Muscle of leg (tissue), 11 donors: ENCODE measurements around the gene USP6NL. TPM values are rescaled to one million over a fixed set of nuclear protein-coding genes. Genes with fewer than 3 reads are reported as not detected.
A peak's percentile ranks its signal among the peaks of the same experiment; 100 is the strongest.
"Not testable (repeated sequence)": the region's sequence is repeated elsewhere in the genome, so short reads cannot be mapped to it uniquely, and the experiment has no call there.

Experiments
- DNase-seq: peaks from one replicate; pipeline ENCODE4 v3.0.0; 2013
- H3K27ac ChIP-seq: one replicate; pipeline ENCODE4 v1.5.1; 2013; ENCODE audit warnings: mild to moderate bottlenecking, low read length, control low read depth
- H3K27me3 ChIP-seq: one replicate; pipeline ENCODE4 v1.6.1; 2013; ENCODE audit warnings: low read length; ENCODE audit not compliant: control insufficient read depth, insufficient read depth
- H3K36me3 ChIP-seq: one replicate; pipeline ENCODE4 v1.6.1; 2013; ENCODE audit warnings: low read length; ENCODE audit not compliant: control insufficient read depth, insufficient read depth
- H3K4me1 ChIP-seq: one replicate; pipeline ENCODE4 v1.6.1; 2013; ENCODE audit warnings: low read length; ENCODE audit not compliant: control insufficient read depth, insufficient read depth
- H3K4me3 ChIP-seq: one replicate; pipeline ENCODE4 v1.5.1; 2013; ENCODE audit warnings: low read length, control low read depth
- H3K9me3 ChIP-seq: replicated peaks from 2 replicates; pipeline ENCODE4 v1.6.1; 2013; ENCODE audit warnings: low read depth, low read length; ENCODE audit not compliant: control insufficient read depth
- WGBS: methylation state at CpG from one replicate; pipeline ENCODE4 v1.1.5; 2013; ENCODE audit warnings: missing lambda C conversion rate; ENCODE audit not compliant: insufficient coverage; 5-methylcytosine and 5-hydroxymethylcytosine counted together
- polyA plus RNA-seq, 8 donors: library from polyadenylated mRNA; unstranded; fragments of 120-200 nt; gene quantifications; one replicate each; pipeline versions ENCODE4 v1.2.1 to v1.2.3, GENCODE V29; 2013; ENCODE audit warnings: inconsistent platforms in 1 of 8, low replicate concordance in 1 of 8; ENCODE audit not compliant: insufficient read length in 8 of 8, insufficient read depth in 1 of 8
- total RNA-seq: library from RNA; stranded (reverse); fragments of 120-200 nt; gene quantifications from one replicate; pipeline ENCODE4 v1.2.4, GENCODE V29; 2013

Gene USP6NL
- total and polyA plus RNA-seq, 9 donors: 7.3 to 12.0 (median 8.7) TPM

- DNase-seq: no peak
- no peaks in the 10 kb centered on the region for H3K36me3 ChIP-seq
- no peaks in the 10 kb centered on the region for H3K27me3 ChIP-seq
- H3K27ac ChIP-seq: no peak overlapping the region
- no peak overlapping the region for H3K4me3 ChIP-seq
- H3K4me1 ChIP-seq: no peaks in the 10 kb centered on the region
- 82% methylated on average over 9 of the region's 14 CpGs for WGBS
- H3K9me3 ChIP-seq: no peaks in the 10 kb centered on the region
Measured at GRCh38 chr10:11639849-11640764, 28.7 kb upstream of the USP6NL start.

- no peak overlapping the region for H3K27ac ChIP-seq
- H3K27me3 ChIP-seq: no peaks in the 10 kb centered on the region
- H3K9me3 ChIP-seq: no peaks in the 10 kb centered on the region
- H3K4me1 ChIP-seq: no peaks in the 10 kb centered on the region
- H3K4me3 ChIP-seq: no peak overlapping the region
- WGBS: 33% methylated on average over 1 of the region's 3 CpGs
- no peak for DNase-seq
- H3K36me3 ChIP-seq: no peaks in the 10 kb centered on the region
Measured at GRCh38 chr10:11639362-11639761, 27.9 kb upstream of the USP6NL start.

GRCh38 chr10:11638055-11638698 is 26.7 kb upstream of the USP6NL start:
- Histone ChIP-seq H3K4me3 (no peak overlapping the region), H3K27ac (no peak overlapping the region), H3K9me3 (no peaks in the 10 kb centered on the region), H3K36me3 (no peaks in the 10 kb centered on the region), H3K4me1 (no peaks in the 10 kb centered on the region), H3K27me3 (no peaks in the 10 kb centered on the region)
- 88% methylated on average over 4 of the region's 6 CpGs for WGBS
- no peak for DNase-seq

- WGBS: 88% methylated on average over 4 of the region's 4 CpGs
- Histone ChIP-seq H3K4me3 (no peak overlapping the region), H3K27ac (no peak overlapping the region), H3K36me3 (no peaks in the 10 kb centered on the region), H3K4me1 (no peaks in the 10 kb centered on the region), H3K27me3 (no peaks in the 10 kb centered on the region), H3K9me3 (no peaks in the 10 kb centered on the region)
- no peak for DNase-seq
Measured at GRCh38 chr10:11636697-11637303, 25.4 kb upstream of the USP6NL start.

- no peaks in the 10 kb centered on the region for H3K9me3 ChIP-seq
- no peak overlapping the region for H3K4me3 ChIP-seq
- no CpG with 5 or more reads among the region's 8 CpGs for WGBS
- H3K4me1 ChIP-seq: no peaks in the 10 kb centered on the region
- H3K27ac ChIP-seq: no peak overlapping the region
- H3K36me3 ChIP-seq: no peaks in the 10 kb centered on the region
- no peaks in the 10 kb centered on the region for H3K27me3 ChIP-seq
- peak; percentile 28 for DNase-seq
Measured at GRCh38 chr10:11631890-11632587, 20.6 kb upstream of the USP6NL start.

DNA sequence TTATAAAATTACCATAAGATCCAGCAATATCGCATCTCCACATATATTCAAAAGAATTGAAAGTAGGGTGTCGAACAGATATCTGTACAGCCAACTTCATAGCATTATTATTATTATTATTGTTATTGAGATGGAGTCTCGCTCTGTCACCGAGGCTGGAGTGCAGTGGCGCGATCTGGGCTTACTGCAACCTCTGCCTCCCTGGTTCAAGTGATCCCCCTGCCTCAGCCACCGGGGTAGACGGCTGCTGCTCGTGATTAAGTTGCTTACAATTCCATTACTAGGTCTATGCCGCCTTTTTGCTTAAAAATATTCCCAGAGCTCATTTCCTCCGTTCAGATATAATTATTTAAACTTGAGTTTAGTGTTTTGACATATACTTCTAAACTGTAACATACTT is 19.8 kb upstream of the USP6NL start:
- H3K4me1 ChIP-seq: no peaks in the 10 kb centered on the region
- H3K36me3 ChIP-seq: no peaks in the 10 kb centered on the region
- no peak overlapping the region for H3K27ac ChIP-seq
- 83% methylated on average over 6 of the region's 11 CpGs for WGBS
- H3K4me3 ChIP-seq: no peak overlapping the region
- DNase-seq: no peak
- H3K9me3 ChIP-seq: no peaks in the 10 kb centered on the region
- no peaks in the 10 kb centered on the region for H3K27me3 ChIP-seq

DNA sequence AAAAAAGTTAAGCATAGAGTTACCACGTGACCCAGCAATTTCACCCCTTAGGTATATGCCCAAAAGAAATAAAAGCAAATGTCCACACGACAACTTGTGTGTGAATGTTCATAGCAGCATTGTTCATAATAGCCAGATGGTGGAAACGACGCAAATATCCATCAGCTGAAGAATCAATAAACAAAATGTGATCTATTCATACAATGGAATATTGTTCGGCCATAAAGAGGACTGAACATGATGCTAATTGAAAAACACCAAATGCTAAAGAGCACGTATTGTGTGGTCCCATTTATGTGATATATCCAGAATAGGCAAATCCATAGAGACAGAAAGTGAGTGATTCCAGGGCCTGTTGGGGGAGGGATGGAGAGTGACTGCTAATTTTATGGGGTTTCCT is 18.3 kb upstream of the USP6NL start:
- DNase-seq: no peak
- H3K4me1 ChIP-seq: no peaks in the 10 kb centered on the region
- H3K36me3 ChIP-seq: no peaks in the 10 kb centered on the region
- no peak overlapping the region for H3K4me3 ChIP-seq
- H3K9me3 ChIP-seq: no peaks in the 10 kb centered on the region
- 90% methylated on average over 2 of the region's 6 CpGs for WGBS
- H3K27me3 ChIP-seq: no peaks in the 10 kb centered on the region
- H3K27ac ChIP-seq: no peak overlapping the region

- H3K4me1 ChIP-seq, H3K9me3 ChIP-seq, H3K4me3 ChIP-seq, H3K27ac ChIP-seq, H3K27me3 ChIP-seq, H3K36me3 ChIP-seq, DNase-seq: not testable (repeated sequence)
- no CpG with 5 or more reads among the region's 8 CpGs for WGBS
Measured at GRCh38 chr10:11627941-11628340, 16.5 kb upstream of the USP6NL start.

- H3K4me1 ChIP-seq: no peaks in the 10 kb centered on the region
- no peak overlapping the region for H3K4me3 ChIP-seq
- no peaks in the 10 kb centered on the region for H3K27me3 ChIP-seq
- no peaks in the 10 kb centered on the region for H3K9me3 ChIP-seq
- no peaks in the 10 kb centered on the region for H3K36me3 ChIP-seq
- no peak for DNase-seq
- H3K27ac ChIP-seq: no peak overlapping the region
- 87% methylated on average over 2 of the region's 3 CpGs for WGBS
Measured at GRCh38 chr10:11626071-11626470, 14.6 kb upstream of the USP6NL start.
